ENCODE results near the gene MYO1E.

DNA sequence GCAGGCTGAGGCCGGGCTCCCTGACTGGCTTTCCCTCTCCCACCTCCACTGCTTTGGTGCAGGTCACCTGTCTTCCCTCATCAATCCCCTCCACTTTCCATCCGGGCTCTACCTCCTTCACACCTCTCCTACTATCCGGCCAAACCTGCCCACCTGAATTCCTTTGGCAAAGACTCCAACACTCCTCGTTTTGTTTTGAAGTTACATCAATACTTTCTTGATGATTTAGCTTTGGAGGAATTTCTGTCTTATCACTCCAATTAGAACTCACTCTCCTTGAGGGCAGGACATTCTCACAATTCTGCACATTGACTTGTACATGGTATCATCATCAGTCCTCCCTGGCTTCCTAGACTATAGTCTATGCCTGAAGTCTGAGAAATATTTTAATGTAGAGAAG, 145.7 kb downstream of the MYO1E start:
- TF ChIP-seq SUZ12 (IDR thresholded peaks at IDR 0.05), result no peak
- TF ChIP-seq ELF4 (IDR thresholded peaks at IDR 0.05), result no peak
- no peak for TF ChIP-seq SP1 (IDR thresholded peaks at IDR 0.05)
- no peak for TF ChIP-seq ARNT (IDR thresholded peaks at IDR 0.05)
- no peak for TF ChIP-seq CTBP1 (IDR thresholded peaks at IDR 0.05; ENCODE audit: borderline replicate concordance)
- no peak for TF ChIP-seq FOXA1 (IDR thresholded peaks at IDR 0.05)
- no peak for TF ChIP-seq FOXM1 (IDR thresholded peaks at IDR 0.05; ENCODE audit: borderline replicate concordance)
- no peak for TF ChIP-seq NFRKB (IDR thresholded peaks at IDR 0.05)

Data from HEK293T (cell line).